Activated B cell treated with CpG ODN at 0.5 μM for 24 hours (primary cell): Measurements from ENCODE around the gene DDX10. TPM values are rescaled to one million over a fixed set of nuclear protein-coding genes. Genes with fewer than 3 reads are reported as not detected.
A peak's percentile ranks its signal among the peaks of the same experiment; 100 is the strongest.

Experiments
- ATAC-seq: fragments of 200-7000 bp; cut with Tn5 transposase; one replicate; pipeline ENCODE4 v1.10.0; 2021; ENCODE audit warnings: low read depth, mild to moderate bottlenecking, moderate library complexity
- CTCF ChIA-PET: fragments of 350-600 bp; sonication (Branson Sonifier 250); formaldehyde crosslinking; loops from one replicate; lab custom pipeline; 2021; ENCODE audit warnings: antibody characterized with exemption; lab: Charles Lee
- POLR2A ChIA-PET: fragments of 350-600 bp; sonication (Branson Sonifier 250); formaldehyde crosslinking; loops from one replicate; lab custom pipeline; 2021; ENCODE audit warnings: antibody characterized with exemption; lab: Charles Lee
- DNase-seq: peaks from one replicate; pipeline ENCODE4 v3.0.0; 2022
- H3K27ac Mint-ChIP-seq: one replicate; pipeline ENCODE4 v1.8.0; 2020; ENCODE audit warnings: mixed read lengths
- H3K27me3 Mint-ChIP-seq: one replicate; pipeline ENCODE4 v1.8.0; 2021; ENCODE audit warnings: mixed read lengths
- H3K36me3 Mint-ChIP-seq: one replicate; pipeline ENCODE4 v1.8.0; 2021; ENCODE audit warnings: low read depth, mixed read lengths
- H3K4me1 Mint-ChIP-seq: one replicate; pipeline ENCODE4 v1.8.0; 2021; ENCODE audit warnings: mixed read lengths
- H3K4me3 Mint-ChIP-seq: one replicate; pipeline ENCODE4 v1.8.0; 2020; ENCODE audit warnings: mild to moderate bottlenecking, mixed read lengths
- H3K9me3 Mint-ChIP-seq: one replicate; pipeline ENCODE4 v1.8.0; 2020; ENCODE audit warnings: mixed read lengths
- intact Hi-C: fragments of 100-400 bp; cut with micrococcal nuclease; formaldehyde crosslinking; loops from one replicate; pipeline ENCODE4 v1.15.1; 2024
- total RNA-seq: library from RNA; stranded (reverse); gene quantifications from 2 replicates; pipeline ENCODE4 v1.2.3, GENCODE V29; 2022
- TF ChIP-seq, protein P1 (sequence below): fragments of 200-600 bp; IDR thresholded peaks from one replicate; pipeline ENCODE4 v1.8.0; 2022; ENCODE audit warnings: antibody characterized with exemption, mild to moderate bottlenecking

The DDX10 gene
- total RNA-seq, 1 donor from 2014 or later, result 43.3 TPM

DNA sequence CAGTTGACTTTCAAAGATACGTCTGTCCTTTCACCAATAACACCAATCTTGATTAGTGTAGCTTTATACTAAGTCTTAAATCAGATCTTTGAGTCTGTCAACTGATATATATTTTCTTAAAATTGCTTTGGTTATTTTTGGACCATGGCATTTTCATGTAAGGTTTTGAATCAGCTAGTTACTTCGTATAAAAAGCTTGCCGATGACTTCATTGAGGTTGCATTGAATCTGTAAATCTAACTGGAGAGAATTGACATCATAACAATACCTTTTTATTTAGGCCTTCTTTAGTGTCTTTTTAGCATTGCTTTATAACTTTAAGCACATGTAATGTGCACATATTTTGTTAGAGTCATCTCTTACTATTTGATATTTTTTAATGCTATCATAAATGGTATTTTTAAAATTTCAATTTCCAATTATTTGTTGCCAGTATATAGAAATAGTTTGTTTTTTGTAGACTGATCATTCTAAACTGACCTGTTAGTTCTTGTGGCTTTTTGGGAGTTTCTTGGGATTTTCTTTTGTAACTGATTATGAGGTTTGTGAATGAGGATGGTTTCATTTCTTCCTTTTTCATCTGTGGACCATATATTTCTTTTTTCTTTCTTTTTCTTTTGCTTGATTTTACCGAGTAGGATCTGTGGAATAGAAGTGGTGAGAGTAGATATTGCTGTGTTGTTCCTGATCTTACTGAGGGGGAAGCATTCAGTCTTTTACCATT is 61.4 kb downstream of the DDX10 start:
- DNase-seq (no peak), ATAC-seq (no peak)
- Mint-ChIP-seq H3K9me3 (peaks cover 9% of the 10 kb centered on the region), H3K4me3 (no peak overlapping the region), H3K27me3 (no peaks in the 10 kb centered on the region), H3K4me1 (peaks cover 29% of the 10 kb centered on the region), H3K36me3 (peaks cover 58% of the 10 kb centered on the region), H3K27ac (no peak overlapping the region)
- intact Hi-C loops, result no loop called here
- TF ChIP-seq, protein P1, sequence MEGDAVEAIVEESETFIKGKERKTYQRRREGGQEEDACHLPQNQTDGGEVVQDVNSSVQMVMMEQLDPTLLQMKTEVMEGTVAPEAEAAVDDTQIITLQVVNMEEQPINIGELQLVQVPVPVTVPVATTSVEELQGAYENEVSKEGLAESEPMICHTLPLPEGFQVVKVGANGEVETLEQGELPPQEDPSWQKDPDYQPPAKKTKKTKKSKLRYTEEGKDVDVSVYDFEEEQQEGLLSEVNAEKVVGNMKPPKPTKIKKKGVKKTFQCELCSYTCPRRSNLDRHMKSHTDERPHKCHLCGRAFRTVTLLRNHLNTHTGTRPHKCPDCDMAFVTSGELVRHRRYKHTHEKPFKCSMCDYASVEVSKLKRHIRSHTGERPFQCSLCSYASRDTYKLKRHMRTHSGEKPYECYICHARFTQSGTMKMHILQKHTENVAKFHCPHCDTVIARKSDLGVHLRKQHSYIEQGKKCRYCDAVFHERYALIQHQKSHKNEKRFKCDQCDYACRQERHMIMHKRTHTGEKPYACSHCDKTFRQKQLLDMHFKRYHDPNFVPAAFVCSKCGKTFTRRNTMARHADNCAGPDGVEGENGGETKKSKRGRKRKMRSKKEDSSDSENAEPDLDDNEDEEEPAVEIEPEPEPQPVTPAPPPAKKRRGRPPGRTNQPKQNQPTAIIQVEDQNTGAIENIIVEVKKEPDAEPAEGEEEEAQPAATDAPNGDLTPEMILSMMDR, result no peak
- ChIA-PET CTCF (no interaction called here), POLR2A (no interaction called here)

DNA sequence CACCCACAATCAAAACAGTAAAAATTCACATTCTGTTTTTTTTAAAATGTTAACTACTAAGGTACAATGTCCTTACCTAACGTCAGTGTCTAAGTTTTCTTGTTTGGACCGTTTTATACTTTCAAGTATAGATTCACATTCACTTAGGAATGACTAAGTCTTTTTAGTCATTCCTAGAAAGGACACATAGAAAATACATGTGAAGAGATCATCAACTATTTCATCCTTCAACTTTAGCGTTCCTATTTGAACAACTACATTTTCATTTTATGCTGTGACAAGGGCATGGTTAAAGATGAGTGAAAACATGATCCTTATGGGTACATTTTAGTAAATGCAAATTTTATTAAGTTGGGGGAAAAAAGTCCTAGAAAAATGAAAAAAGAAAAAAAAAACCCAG is 62.8 kb downstream of the DDX10 start:
- Mint-ChIP-seq H3K4me3 (no peak overlapping the region), H3K27ac (no peak overlapping the region), H3K9me3 (peaks cover 9% of the 10 kb centered on the region), H3K36me3 (peaks cover 61% of the 10 kb centered on the region), H3K4me1 (peaks cover 33% of the 10 kb centered on the region), H3K27me3 (no peaks in the 10 kb centered on the region)
- no peak for DNase-seq
- ChIA-PET POLR2A (no interaction called here), CTCF (no interaction called here)
- intact Hi-C loops, result no loop called here
- no peak for ATAC-seq
- TF ChIP-seq, protein P1, result no peak

DNA sequence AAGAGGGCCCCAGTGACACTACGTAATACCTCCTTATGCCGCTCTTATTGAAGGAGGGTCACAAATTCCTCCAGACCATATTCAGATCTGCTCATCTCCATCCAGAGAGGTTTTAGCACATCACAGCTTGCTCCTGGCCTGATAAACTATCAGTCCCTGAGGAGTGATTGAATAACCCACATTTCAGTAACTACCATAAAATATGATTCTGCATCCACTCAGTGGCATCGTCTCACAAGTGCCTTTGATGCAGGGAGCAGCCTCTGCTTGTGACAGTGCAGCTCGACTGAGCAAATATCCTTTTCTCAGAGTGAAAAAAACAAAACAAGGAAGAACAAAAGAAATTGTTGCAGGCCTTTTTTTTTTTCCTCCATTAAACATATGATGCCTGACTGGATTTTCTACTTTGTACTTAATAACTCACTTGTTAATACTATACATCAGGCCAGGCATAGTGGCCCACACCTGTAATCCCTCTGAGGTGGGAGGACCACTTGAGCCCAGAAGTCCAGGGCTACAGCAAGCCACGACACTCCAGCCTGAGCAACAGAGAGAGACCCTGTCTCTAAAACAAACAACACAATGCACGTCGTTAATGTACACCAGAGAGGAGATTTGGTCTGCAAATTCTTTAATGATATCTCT is 64.5 kb downstream of the DDX10 start:
- peak overlapping the region; percentile 15 for H3K27ac Mint-ChIP-seq
- ATAC-seq (no peak), DNase-seq (no peak)
- H3K36me3 Mint-ChIP-seq, result peaks cover 50% of the 10 kb centered on the region
- H3K9me3 Mint-ChIP-seq, result peaks cover 9% of the 10 kb centered on the region
- intact Hi-C loops, result no loop called here
- H3K4me3 Mint-ChIP-seq, result no peak overlapping the region
- TF ChIP-seq, protein P1, result no peak
- peaks cover 47% of the 10 kb centered on the region for H3K4me1 Mint-ChIP-seq
- no peaks in the 10 kb centered on the region for H3K27me3 Mint-ChIP-seq
- ChIA-PET CTCF (no interaction called here), POLR2A (no interaction called here)

DNA sequence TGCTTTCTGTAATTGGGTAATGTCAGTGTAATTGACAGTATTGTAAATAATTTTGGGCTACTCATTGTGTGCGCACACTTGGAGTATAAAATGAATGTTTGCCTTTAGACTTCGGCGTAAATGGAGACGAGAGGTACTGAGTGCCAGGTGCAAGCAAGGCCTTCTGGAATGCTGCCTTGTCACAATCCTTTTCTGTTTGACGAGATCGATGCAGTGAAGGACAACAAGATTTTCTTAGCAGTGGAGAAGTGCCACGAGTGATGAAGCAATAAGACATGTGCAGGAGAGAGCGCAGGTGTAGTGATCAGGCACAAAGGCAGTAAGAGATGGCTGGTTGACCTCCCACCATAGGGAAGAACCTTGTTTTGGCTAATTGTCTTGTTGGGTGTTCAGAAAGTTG is 67.5 kb downstream of the DDX10 start:
- intact Hi-C loops, result loop anchor here (2.0 kb wide), 1 partner anchor 14 kb away; no protein-coding TSS in a partner anchor
- Mint-ChIP-seq H3K4me1 (peaks cover 44% of the 10 kb centered on the region), H3K4me3 (no peak overlapping the region), H3K27ac (no peak overlapping the region), H3K36me3 (peaks cover 38% of the 10 kb centered on the region), H3K27me3 (no peaks in the 10 kb centered on the region), H3K9me3 (no peaks in the 10 kb centered on the region)
- TF ChIP-seq, protein P1, result no peak
- ChIA-PET POLR2A (no interaction called here), CTCF (interaction anchor here (0.6 to 3.3 kb wide), 2 partner anchors 10 to 35 kb away, joined by 3 to 12 read pairs; no protein-coding TSS in a partner anchor)
- no peak for DNase-seq
- ATAC-seq, result no peak

DNA sequence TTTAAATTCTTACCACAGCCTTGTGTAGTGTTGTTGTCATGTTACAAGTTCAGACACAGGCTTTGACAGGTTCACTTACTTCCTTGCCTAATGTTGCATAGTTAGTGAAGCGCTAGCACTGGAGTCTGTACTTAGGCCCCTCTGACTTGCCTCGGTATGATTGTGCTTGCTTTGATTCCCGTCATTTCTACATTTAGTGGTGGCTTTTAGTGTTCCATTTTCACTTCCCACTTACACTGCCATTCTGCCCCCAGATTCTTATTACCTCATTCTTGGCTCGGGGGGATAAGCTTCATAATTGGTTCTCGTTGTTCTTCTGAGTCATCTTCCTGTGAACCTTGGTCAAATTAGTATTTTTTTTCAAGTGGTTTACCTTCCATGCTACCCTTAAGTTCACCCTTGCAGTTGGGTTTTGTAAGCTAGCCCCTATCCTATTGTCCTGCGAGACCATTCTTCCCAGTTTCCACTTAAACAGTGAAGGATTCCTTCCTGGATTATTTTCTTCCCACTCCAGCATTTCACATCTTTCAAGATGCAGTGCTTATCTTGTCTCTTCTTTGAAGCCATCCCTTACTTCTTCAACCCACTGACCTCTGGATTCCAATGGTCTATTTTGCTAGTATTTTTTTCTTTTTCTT is 68.7 kb downstream of the DDX10 start:
- peak overlapping the region; percentile 62 for H3K27ac Mint-ChIP-seq
- H3K4me3 Mint-ChIP-seq, result peak overlapping the region; percentile 8
- DNase-seq (no peak), ATAC-seq (peak; percentile 92)
- intact Hi-C loops, result loop anchor here (2.0 kb wide), 1 partner anchor 15 kb away; no protein-coding TSS in a partner anchor
- ChIA-PET POLR2A (no interaction called here), CTCF (interaction anchor here (1.1 to 3.3 kb wide), 5 partner anchors 8 to 36 kb away, joined by 3 to 12 read pairs (median 6); no protein-coding TSS in a partner anchor)
- no peaks in the 10 kb centered on the region for H3K9me3 Mint-ChIP-seq
- peaks cover 38% of the 10 kb centered on the region for H3K36me3 Mint-ChIP-seq
- H3K4me1 Mint-ChIP-seq, result peaks cover 37% of the 10 kb centered on the region
- TF ChIP-seq, protein P1, result no peak
- H3K27me3 Mint-ChIP-seq, result no peaks in the 10 kb centered on the region
